ENCODE results near the gene MRPS30.
"Not testable (repeated sequence)": the region's sequence is repeated elsewhere in the genome, so short reads cannot be mapped to it uniquely, and the experiment has no call there.

Gene MRPS30

DNA sequence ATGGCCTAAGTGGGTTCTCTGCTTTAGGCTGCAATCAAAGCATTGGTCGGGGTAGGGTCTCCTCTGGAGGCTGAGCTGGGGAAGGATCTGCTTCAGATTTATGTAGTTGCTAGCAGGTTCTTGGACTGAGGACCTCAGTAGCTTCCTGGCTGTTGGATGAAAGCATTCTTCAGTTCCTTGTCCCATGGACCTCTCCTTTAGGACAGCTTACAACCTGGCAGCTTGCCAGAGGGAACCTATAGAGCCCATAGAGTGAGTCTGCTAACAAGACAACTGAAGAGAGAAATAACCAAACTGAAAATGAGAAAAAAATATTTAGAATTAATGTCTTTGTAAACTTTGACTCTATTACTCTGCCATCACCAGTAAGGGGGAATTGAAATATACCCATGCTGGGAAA, 12.4 kb downstream of the MRPS30 start:
- peaks cover 56% of the 10 kb centered on the region for H3K36me3 ChIP-seq (replicated peaks; ENCODE audit: low read depth, low read length)
- H3K27me3 ChIP-seq (ENCODE audit: low read depth, low read length): no peaks in the 10 kb centered on the region
- H3K4me3 ChIP-seq (ENCODE audit: low read length): no peak overlapping the region
- H4K20me1 ChIP-seq (ENCODE audit: insufficient read depth, low read length): no peaks in the 10 kb centered on the region
- peaks cover 4% of the 10 kb centered on the region for H3K79me2 ChIP-seq (ENCODE audit: low read length)
- no peak overlapping the region for H3K4me2 ChIP-seq (ENCODE audit: low read length)
- H2AFZ ChIP-seq (ENCODE audit: low read depth, low read length): no peak overlapping the region
- no peaks in the 10 kb centered on the region for H3K4me1 ChIP-seq (ENCODE audit: low read length)
- H3K27ac ChIP-seq (ENCODE audit: low read length): no peak overlapping the region
- H3K9me3 ChIP-seq (ENCODE audit: insufficient read depth, low read length): no peaks in the 10 kb centered on the region
- TF ChIP-seq EZH2phosphoT487 (IDR thresholded peaks at IDR 0.05; ENCODE audit: low read depth): no peak
- TF ChIP-seq, protein P1, sequence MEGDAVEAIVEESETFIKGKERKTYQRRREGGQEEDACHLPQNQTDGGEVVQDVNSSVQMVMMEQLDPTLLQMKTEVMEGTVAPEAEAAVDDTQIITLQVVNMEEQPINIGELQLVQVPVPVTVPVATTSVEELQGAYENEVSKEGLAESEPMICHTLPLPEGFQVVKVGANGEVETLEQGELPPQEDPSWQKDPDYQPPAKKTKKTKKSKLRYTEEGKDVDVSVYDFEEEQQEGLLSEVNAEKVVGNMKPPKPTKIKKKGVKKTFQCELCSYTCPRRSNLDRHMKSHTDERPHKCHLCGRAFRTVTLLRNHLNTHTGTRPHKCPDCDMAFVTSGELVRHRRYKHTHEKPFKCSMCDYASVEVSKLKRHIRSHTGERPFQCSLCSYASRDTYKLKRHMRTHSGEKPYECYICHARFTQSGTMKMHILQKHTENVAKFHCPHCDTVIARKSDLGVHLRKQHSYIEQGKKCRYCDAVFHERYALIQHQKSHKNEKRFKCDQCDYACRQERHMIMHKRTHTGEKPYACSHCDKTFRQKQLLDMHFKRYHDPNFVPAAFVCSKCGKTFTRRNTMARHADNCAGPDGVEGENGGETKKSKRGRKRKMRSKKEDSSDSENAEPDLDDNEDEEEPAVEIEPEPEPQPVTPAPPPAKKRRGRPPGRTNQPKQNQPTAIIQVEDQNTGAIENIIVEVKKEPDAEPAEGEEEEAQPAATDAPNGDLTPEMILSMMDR (IDR thresholded peaks at IDR 0.05; ENCODE audit: low read depth, low read length): no peak
- no peak overlapping the region for H3K9ac ChIP-seq (ENCODE audit: low read length)

DNA sequence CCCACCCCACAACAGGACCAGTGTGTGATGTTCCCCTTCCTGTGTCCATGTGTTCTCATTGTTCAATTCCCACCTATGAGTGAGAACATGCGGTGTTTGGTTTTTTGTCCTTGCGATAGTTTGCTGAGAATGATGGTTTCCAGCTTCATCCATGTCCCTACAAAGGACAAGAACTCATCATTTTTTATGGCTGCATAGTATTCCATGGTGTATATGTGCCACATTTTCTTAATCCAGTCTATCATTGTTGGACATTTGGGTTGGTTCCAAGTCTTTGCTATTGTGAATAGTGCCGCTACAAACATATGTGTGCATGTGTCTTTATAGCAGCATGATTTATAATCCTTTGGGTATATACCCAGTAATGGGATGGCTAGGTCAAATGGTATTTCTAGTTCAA, 15.9 kb downstream of the MRPS30 start:
- H3K4me3 ChIP-seq (ENCODE audit: low read length); H4K20me1 ChIP-seq (ENCODE audit: insufficient read depth, low read length); H3K27me3 ChIP-seq (ENCODE audit: low read depth, low read length); H3K4me2 ChIP-seq (ENCODE audit: low read length); H3K9me3 ChIP-seq (ENCODE audit: insufficient read depth, low read length); H2AFZ ChIP-seq (ENCODE audit: low read depth, low read length); H3K9ac ChIP-seq (ENCODE audit: low read length); H3K79me2 ChIP-seq (ENCODE audit: low read length); H3K27ac ChIP-seq (ENCODE audit: low read length); H3K4me1 ChIP-seq (ENCODE audit: low read length): not testable (repeated sequence)
- peaks cover 37% of the 10 kb centered on the region for H3K36me3 ChIP-seq (replicated peaks; ENCODE audit: low read depth, low read length)

DNA sequence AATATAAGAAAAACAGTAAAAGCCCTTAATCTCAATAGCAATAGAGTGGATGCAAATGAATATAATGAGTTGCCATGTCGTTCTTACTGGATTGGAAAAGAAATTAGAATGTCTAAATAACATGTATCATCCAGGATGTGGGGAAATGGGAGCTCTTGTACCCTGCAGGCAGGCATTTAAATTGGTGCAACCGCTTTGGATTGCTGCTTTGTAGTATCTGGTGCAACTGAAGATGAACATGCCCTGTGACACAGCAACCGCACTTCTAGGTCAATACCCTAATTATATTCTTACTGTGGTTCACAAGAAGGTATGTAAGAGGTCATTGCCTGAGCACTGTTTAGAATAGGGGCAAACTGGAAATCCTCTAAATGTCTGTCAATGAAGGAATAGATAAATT, 18.9 kb downstream of the MRPS30 start:
- no peak for TF ChIP-seq EZH2phosphoT487 (IDR thresholded peaks at IDR 0.05; ENCODE audit: low read depth)
- TF ChIP-seq, protein P1 (IDR thresholded peaks at IDR 0.05; ENCODE audit: low read depth, low read length): no peak
- Histone ChIP-seq H3K4me2 (ENCODE audit: low read length) (no peak overlapping the region), H3K4me1 (ENCODE audit: low read length) (no peaks in the 10 kb centered on the region), H3K79me2 (ENCODE audit: low read length) (no peaks in the 10 kb centered on the region), H3K9me3 (ENCODE audit: insufficient read depth, low read length) (no peaks in the 10 kb centered on the region), H3K27me3 (ENCODE audit: low read depth, low read length) (no peaks in the 10 kb centered on the region), H4K20me1 (ENCODE audit: insufficient read depth, low read length) (no peaks in the 10 kb centered on the region), H3K27ac (ENCODE audit: low read length) (no peak overlapping the region), H2AFZ (ENCODE audit: low read depth, low read length) (no peak overlapping the region), H3K36me3 (replicated peaks; ENCODE audit: low read depth, low read length) (peaks cover 16% of the 10 kb centered on the region), H3K9ac (ENCODE audit: low read length) (no peak overlapping the region), H3K4me3 (ENCODE audit: low read length) (no peak overlapping the region)

DNA sequence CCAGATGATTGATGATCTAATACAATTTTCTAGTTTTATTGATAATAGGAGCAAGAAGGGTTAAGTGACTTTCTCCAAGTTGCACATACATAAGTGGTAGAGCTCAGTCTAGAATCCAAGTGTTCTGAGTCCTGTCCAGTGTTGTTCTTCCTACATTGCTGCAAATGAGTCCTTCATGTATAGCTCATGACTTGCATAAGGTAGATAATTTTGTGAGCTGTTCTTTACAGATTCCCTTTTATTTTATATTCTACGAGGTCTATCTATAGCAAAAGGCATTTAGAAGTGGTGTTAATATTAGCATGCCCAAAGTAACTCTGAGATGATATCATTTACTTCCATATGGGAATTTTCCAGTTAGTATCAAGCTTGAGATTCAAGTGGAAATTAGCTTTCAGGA, 20.0 kb downstream of the MRPS30 start:
- no peak overlapping the region for H2AFZ ChIP-seq (ENCODE audit: low read depth, low read length)
- no peaks in the 10 kb centered on the region for H3K9me3 ChIP-seq (ENCODE audit: insufficient read depth, low read length)
- H3K4me3 ChIP-seq (ENCODE audit: low read length): no peak overlapping the region
- H3K4me1 ChIP-seq (ENCODE audit: low read length): no peaks in the 10 kb centered on the region
- H3K27ac ChIP-seq (ENCODE audit: low read length): no peak overlapping the region
- TF ChIP-seq, protein P1 (IDR thresholded peaks at IDR 0.05; ENCODE audit: low read depth, low read length): no peak
- TF ChIP-seq EZH2phosphoT487 (IDR thresholded peaks at IDR 0.05; ENCODE audit: low read depth): no peak
- no peaks in the 10 kb centered on the region for H3K79me2 ChIP-seq (ENCODE audit: low read length)
- H3K4me2 ChIP-seq (ENCODE audit: low read length): no peak overlapping the region
- H3K9ac ChIP-seq (ENCODE audit: low read length): no peak overlapping the region
- H3K36me3 ChIP-seq (replicated peaks; ENCODE audit: low read depth, low read length): peaks cover 11% of the 10 kb centered on the region
- H4K20me1 ChIP-seq (ENCODE audit: insufficient read depth, low read length): no peaks in the 10 kb centered on the region
- H3K27me3 ChIP-seq (ENCODE audit: low read depth, low read length): no peaks in the 10 kb centered on the region

DNA sequence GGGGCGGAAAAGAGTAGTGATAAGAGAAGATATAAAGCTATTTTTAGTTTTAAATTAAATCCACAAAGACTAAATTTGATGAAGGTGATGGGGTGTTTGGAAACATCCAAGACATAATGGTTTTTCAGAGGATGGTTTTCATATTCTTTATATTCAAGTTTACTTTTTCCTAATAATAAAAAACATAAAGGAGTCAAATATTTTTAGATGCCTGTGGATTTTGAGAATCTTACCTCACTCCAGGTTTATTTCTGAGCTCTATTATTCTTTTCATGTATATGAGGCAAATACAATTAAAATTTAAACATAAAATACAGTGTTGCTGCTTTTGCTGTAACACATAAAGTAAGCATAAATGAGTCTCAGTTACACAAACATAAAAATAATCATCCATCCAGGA, 22.2 kb downstream of the MRPS30 start:
- Histone ChIP-seq H3K4me1 (ENCODE audit: low read length) (no peaks in the 10 kb centered on the region), H4K20me1 (ENCODE audit: insufficient read depth, low read length) (no peaks in the 10 kb centered on the region), H3K79me2 (ENCODE audit: low read length) (no peaks in the 10 kb centered on the region), H3K9ac (ENCODE audit: low read length) (no peak overlapping the region), H3K9me3 (ENCODE audit: insufficient read depth, low read length) (no peaks in the 10 kb centered on the region), H3K36me3 (replicated peaks; ENCODE audit: low read depth, low read length) (peaks cover 5% of the 10 kb centered on the region), H3K27ac (ENCODE audit: low read length) (no peak overlapping the region), H3K27me3 (ENCODE audit: low read depth, low read length) (no peaks in the 10 kb centered on the region), H2AFZ (ENCODE audit: low read depth, low read length) (no peak overlapping the region), H3K4me3 (ENCODE audit: low read length) (no peak overlapping the region), H3K4me2 (ENCODE audit: low read length) (no peak overlapping the region)
- TF ChIP-seq, protein P1 (IDR thresholded peaks at IDR 0.05; ENCODE audit: low read depth, low read length): no peak
- no peak for TF ChIP-seq EZH2phosphoT487 (IDR thresholded peaks at IDR 0.05; ENCODE audit: low read depth)
